GM20431 (cell line): ENCODE measurements around the gene APLP2.
"Not testable (repeated sequence)": the region's sequence is repeated elsewhere in the genome, so short reads cannot be mapped to it uniquely, and the experiment has no call there.

Experiments
- in situ Hi-C: fragments of 300-500 bp; cut with MseI, MboI; formaldehyde crosslinking; loops from one replicate; pipeline ENCODE4 v1.15.0; 2020; ENCODE audit warnings: low sequenced_read_pairs; ENCODE audit not compliant: unreplicated experiment

APLP2 gene

DNA sequence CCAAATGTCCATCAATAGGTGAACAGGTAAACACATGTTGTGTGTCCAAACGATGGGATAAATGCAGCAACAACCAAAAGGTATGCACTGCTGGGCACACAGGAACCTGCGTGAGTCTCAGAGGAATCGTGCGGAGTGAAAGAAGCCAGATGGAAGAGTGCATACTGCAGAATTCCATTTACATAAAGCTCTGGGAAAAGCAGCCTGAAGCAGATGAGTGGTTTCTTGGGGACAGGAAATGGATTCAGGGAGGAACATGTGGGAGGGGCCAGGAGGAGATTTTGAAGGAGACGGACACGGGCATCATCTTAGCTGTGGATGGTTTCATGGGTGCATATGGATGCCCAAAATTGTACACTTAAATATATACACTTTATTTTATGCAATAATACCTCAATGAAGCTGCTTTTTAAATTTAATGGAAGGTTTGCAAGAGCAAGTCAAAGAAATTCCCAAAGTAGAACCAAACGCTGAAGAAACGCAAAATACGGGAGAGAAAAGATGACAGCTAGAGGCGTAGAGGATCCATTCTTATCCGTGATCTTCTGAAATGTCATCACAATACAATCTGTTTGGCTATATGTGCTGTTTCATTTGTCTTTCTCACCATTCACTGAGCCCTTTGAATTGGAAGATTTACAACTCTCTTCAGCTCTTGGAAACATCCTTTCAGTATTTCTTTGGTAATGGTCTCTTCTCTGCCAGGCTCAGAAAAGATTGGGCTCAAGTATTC, 114.3 kb downstream of the APLP2 start:
- in situ Hi-C loops, result no loop called here

- in situ Hi-C loops, result no loop called here
Observed at GRCh38 chr11:130187096-130187495, 117.4 kb downstream of the APLP2 start.

- in situ Hi-C loops, result no loop called here
Observed at GRCh38 chr11:130188047-130188446, 118.4 kb downstream of the APLP2 start.

GRCh38 chr11:130188585-130189347, 119.1 kb downstream of the APLP2 start:
- in situ Hi-C loops, result no loop called here

DNA sequence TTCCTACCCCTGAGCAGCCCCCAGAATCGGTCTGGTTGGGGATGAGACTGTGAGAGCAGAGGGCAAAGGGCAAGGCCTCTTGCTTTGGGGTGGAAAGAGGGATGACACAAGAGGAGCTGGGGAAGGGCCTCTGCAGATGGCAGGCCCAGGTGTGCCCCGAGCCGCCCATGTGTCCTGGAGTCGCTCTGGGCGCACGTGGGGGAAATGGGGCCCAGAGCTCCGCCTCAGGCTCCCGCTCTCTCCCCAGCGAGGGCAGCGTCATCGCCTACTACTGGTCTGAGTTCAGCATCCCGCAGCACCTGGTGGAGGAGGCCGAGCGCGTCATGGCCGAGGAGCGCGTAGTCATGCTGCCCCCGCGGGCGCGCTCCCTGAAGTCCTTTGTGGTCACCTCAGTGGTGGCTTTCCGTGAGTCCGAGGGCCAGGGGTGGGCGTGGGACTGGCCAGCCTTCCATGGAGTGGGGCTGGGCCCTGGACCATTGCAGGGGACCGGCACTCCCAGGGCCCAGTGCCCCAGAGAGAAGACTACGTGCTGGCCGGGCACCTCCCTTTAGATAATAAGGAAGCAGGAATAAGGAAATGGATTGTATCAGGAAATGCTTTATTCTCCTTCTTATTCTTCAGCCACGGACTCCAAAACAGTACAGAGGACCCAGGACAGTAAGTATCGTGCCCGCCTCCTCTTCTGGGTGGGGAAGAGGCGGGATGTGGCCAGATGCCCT, 120.0 kb downstream of the APLP2 start:
- in situ Hi-C loops, result no loop called here

- in situ Hi-C loops, result no loop called here
Observed at GRCh38 chr11:130190371-130190881, 120.7 kb downstream of the APLP2 start.

GRCh38 chr11:130191896-130192295, 122.2 kb downstream of the APLP2 start:
- in situ Hi-C loops, result no loop called here

- in situ Hi-C loops, result no loop called here
Observed at GRCh38 chr11:130192845-130193267, 123.2 kb downstream of the APLP2 start.

- in situ Hi-C loops, result not testable (repeated sequence)
Observed at GRCh38 chr11:130193551-130193950, 123.9 kb downstream of the APLP2 start.
